DND-41 (cell line): ENCODE results near the gene OGN.

Experiments used
- CTCF ChIP-seq: IDR thresholded peaks from 2 replicates; pipeline ENCODE4 v1.5.1; 2012; ENCODE audit warnings: borderline replicate concordance, low read length, moderate library complexity, mild to moderate bottlenecking; ENCODE audit not compliant: poor library complexity, severe bottlenecking; ENCODE audit errors: extremely low read depth
- EZH2 ChIP-seq: IDR thresholded peaks from 3 replicates; pipeline ENCODE4 v1.6.1; 2012; ENCODE audit warnings: borderline replicate concordance, low read depth, mild to moderate bottlenecking, moderate library complexity, low read length, inconsistent platforms; ENCODE audit not compliant: severe bottlenecking

- TF ChIP-seq CTCF (no peak), EZH2 (no peak)
These were observed at the start of gene OGN for GRCh38 chr9:92404042-92404836.
